GM23338 (cell line): Measurements from ENCODE around the gene CER1. TPM values are rescaled to one million over a fixed set of nuclear protein-coding genes. Genes with fewer than 3 reads are reported as not detected.

ENCODE experiments used
- ATAC-seq: fragments of 200-7000 bp; cut with Tn5 transposase; 3 replicates; pipeline ENCODE4 v1.9.1; 2020
- DNase-seq: peaks from one replicate; pipeline ENCODE4 v3.0.0-alpha.2; 2015; ENCODE audit warnings: low spot score
- H2AFZ ChIP-seq: fragments of 200-600 bp; sonication (generic); 2 replicates; pipeline ENCODE4 v1.8.0; 2016; ENCODE audit warnings: antibody characterized with exemption, mild to moderate bottlenecking, moderate library complexity
- H3F3A ChIP-seq: fragments of 200-600 bp; sonication (generic); replicated peaks from 2 replicates; pipeline ENCODE4 v1.8.0; 2017; ENCODE audit warnings: antibody characterized with exemption, mixed run types, low read depth
- H3K27ac ChIP-seq: fragments of 200-600 bp; sonication (generic); 2 replicates; pipeline ENCODE4 v1.6.1; 2016; ENCODE audit warnings: low read depth
- H3K27me3 ChIP-seq: fragments of 200-600 bp; sonication (generic); 2 replicates; pipeline ENCODE4 v1.8.0; 2016; ENCODE audit warnings: mild to moderate bottlenecking, mixed run types, moderate library complexity; ENCODE audit not compliant: insufficient read depth
- H3K36me3 ChIP-seq: fragments of 200-600 bp; sonication (generic); 2 replicates; pipeline ENCODE4 v1.8.0; 2016; ENCODE audit warnings: mild to moderate bottlenecking; ENCODE audit not compliant: insufficient read depth
- H3K4me1 ChIP-seq: fragments of 200-600 bp; sonication (generic); 2 replicates; pipeline ENCODE4 v1.8.0; 2016; ENCODE audit warnings: mild to moderate bottlenecking, moderate library complexity; ENCODE audit not compliant: insufficient read depth
- H3K4me2 ChIP-seq: fragments of 200-600 bp; sonication (generic); 2 replicates; pipeline ENCODE4 v1.7.1; 2017; ENCODE audit warnings: mixed run types
- H3K4me3 ChIP-seq: fragments of 200-600 bp; sonication (generic); 2 replicates; pipeline ENCODE4 v1.6.1; 2016; ENCODE audit warnings: mixed run types
- H3K79me2 ChIP-seq: fragments of 200-600 bp; sonication (generic); replicated peaks from 2 replicates; pipeline ENCODE4 v1.8.0; 2017; ENCODE audit warnings: mild to moderate bottlenecking; ENCODE audit not compliant: insufficient read depth
- H3K9me2 ChIP-seq: fragments of 200-600 bp; sonication (generic); 2 replicates; pipeline ENCODE4 v1.8.0; 2017; ENCODE audit not compliant: insufficient read depth
- H4K20me1 ChIP-seq: fragments of 200-600 bp; sonication (generic); replicated peaks from 2 replicates; pipeline ENCODE4 v1.8.0; 2017; ENCODE audit warnings: mild to moderate bottlenecking; ENCODE audit not compliant: insufficient read depth
- H3K27ac Mint-ChIP-seq: 2 replicates; pipeline ENCODE4 v1.8.0; 2020; ENCODE audit warnings: inconsistent platforms, mild to moderate bottlenecking, moderate library complexity, mixed read lengths
- H3K27me3 Mint-ChIP-seq: 3 replicates; pipeline ENCODE4 v1.8.0; 2022; ENCODE audit warnings: low read depth, mild to moderate bottlenecking, moderate library complexity, mixed read lengths, inconsistent platforms; ENCODE audit not compliant: insufficient read depth, poor library complexity
- H3K36me3 Mint-ChIP-seq: 3 replicates; pipeline ENCODE4 v1.8.0; 2021; ENCODE audit warnings: low read depth, mild to moderate bottlenecking, inconsistent platforms, moderate library complexity, mixed read lengths
- H3K4me1 Mint-ChIP-seq: 3 replicates; pipeline ENCODE4 v1.8.0; 2020; ENCODE audit warnings: mild to moderate bottlenecking, inconsistent platforms, mixed read lengths
- H3K4me3 Mint-ChIP-seq: 3 replicates; pipeline ENCODE4 v1.8.0; 2021; ENCODE audit warnings: moderate library complexity, mild to moderate bottlenecking, inconsistent platforms, mixed read lengths
- H3K9me3 Mint-ChIP-seq: 3 replicates; pipeline ENCODE4 v1.8.0; 2020; ENCODE audit warnings: moderate library complexity, mild to moderate bottlenecking, inconsistent platforms, mixed read lengths
- CTCF ChIP-seq, 2 experiments: fragments of 200-600 bp in 1 of 2; sonication (generic) in 1 of 2; conservative IDR thresholded peaks; 2 replicates each; pipeline versions ENCODE4 v1.5.1 to v1.6.1; 2016 to 2017; ENCODE audit warnings: antibody characterized with exemption in 2 of 2, low read depth in 2 of 2, mild to moderate bottlenecking in 2 of 2, moderate library complexity in 1 of 2
- ZNF462 ChIP-seq: fragments of 250-450 bp; sonication (Bioruptor Pico); IDR thresholded peaks from 2 replicates; pipeline ENCODE4 v1.5.0; 2020; ENCODE audit warnings: mild to moderate bottlenecking, moderate library complexity
- polyA plus RNA-seq: library from polyadenylated mRNA; unstranded; fragments of >200 nt; fragmentation: Nextera tagmentation; extraction: Ambion mirVana; gene quantifications from 2 replicates; pipeline ENCODE4 v1.2.1, GENCODE V29; 2016
- total RNA-seq: library from RNA; depleted of rRNA; stranded (reverse); fragments of >200 nt; shearing (Covaris generic); gene quantifications from 2 replicates; pipeline ENCODE4 v1.2.3, GENCODE V29; 2014

Gene CER1
- total and polyA plus RNA-seq, 2 experiments from 2014 or later = 0.73 to 4.4 TPM

- Histone ChIP-seq H3K36me3 (0 out of 2 replicates have a peak, but pooled peaks cover 3% of the 10 kb centered on the region), H2AFZ (no peak overlapping the region)
- H3K36me3 Mint-ChIP-seq = peaks cover 46% of the 10 kb centered on the region; the same call in 2 of the 3 replicates
Measured at GRCh38 chr9:14686168-14686567, 36.4 kb downstream of the CER1 start.

More at GRCh38 chr9:14686168-14686567, 36.4 kb downstream of the CER1 start:
- no peak overlapping the region for H3K4me2 ChIP-seq
- peaks cover 22% of the 10 kb centered on the region for H3K79me2 ChIP-seq
- Mint-ChIP-seq H3K4me1 (peaks cover 3% of the 10 kb centered on the region; the same call in 2 of the 3 replicates), H3K27me3 (peaks cover 3% of the 10 kb centered on the region), H3K9me3 (peaks cover 4% of the 10 kb centered on the region; the same call in 2 of the 3 replicates), H3K27ac (no peak overlapping the region), H3K4me3 (no peak overlapping the region)
- H4K20me1 ChIP-seq = no peaks in the 10 kb centered on the region
- H3F3A ChIP-seq = no peaks in the 10 kb centered on the region
- no peaks in the 10 kb centered on the region for H3K27me3 ChIP-seq
- DNase-seq = no peak
- no peak overlapping the region for H3K27ac ChIP-seq
- H3K4me3 ChIP-seq = no peak overlapping the region
- TF ChIP-seq ZNF462 (CRISPR knock-in tag) = no peak
- no peak for TF ChIP-seq CTCF (conservative IDR thresholded peaks at IDR 0.05; ENCODE audit: low read depth in 2 of 2)
- no peaks in the 10 kb centered on the region for H3K9me2 ChIP-seq
- ATAC-seq = no peak
- H3K4me1 ChIP-seq = no peaks in the 10 kb centered on the region
